Activated CD4-positive, alpha-beta T cell treated with anti-CD3 and anti-CD28 coated beads, Interleukin-2, amount 50 U/mL, for 16 hours (primary cell): Measurements from ENCODE around the gene CCDC88A.
"Not testable (repeated sequence)": the region's sequence is repeated elsewhere in the genome, so short reads cannot be mapped to it uniquely, and the experiment has no call there.

ENCODE experiments used
- DNase-seq: peaks from one replicate; pipeline ENCODE4 v3.0.0-alpha.2; 2020

The CCDC88A gene

DNA sequence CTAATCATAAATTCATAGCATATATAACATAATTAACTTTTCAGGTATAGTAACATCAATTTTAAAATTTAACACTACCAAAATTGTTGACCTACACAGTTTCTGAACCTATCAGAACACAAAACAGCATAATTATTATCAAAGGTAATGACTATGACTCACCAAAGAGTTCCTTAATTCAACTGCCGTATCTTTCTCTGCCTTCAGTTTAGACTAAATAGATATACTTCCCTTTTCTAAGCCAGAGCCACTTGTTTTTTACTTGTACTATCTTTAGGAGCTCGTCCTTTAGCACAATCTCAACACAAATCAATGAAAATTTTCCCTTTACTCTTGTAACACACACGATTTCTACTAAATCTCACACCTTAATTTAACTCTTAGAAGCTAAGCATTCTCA lies 54.4 kb downstream of the CCDC88A start:
- no peak for DNase-seq

DNA sequence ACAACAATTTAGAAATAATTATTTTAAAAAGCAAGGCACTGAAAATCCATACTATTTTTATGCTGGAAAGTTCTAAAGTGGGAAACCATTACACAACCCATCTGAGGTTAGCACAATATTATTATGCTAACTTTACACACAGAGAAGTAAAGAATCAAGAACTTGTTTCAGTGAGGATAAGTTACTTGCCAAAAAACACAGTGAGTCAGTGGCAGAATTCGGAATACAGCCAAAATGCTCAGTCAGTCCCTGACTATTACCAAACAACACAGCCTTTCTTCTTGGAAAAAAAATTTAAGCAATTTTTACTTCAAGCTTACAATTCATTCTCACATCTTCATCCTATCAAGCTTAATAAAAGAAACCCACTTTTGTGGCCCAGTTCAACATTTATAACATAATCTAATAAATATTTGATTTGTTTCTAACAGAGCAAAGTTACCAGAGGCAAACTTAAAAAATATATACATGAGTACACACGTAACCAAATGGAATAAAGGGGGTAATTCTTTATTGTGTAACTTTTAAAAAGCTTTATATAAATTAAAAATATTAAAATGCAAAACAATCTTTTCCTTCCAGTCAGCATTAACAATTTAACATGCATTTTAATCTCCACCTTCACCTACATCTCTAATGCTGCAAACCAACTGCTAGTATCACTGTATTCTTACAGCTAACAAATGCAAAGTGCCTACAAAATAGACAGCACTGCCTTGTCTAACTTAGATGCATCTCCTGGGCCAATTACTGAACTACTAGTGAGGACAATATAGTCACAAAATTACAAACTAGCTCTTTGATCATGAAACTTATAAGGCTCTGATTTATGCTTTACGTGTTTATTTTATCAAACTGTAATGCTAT lies 55.2 kb downstream of the CCDC88A start:
- no peak for DNase-seq

DNA sequence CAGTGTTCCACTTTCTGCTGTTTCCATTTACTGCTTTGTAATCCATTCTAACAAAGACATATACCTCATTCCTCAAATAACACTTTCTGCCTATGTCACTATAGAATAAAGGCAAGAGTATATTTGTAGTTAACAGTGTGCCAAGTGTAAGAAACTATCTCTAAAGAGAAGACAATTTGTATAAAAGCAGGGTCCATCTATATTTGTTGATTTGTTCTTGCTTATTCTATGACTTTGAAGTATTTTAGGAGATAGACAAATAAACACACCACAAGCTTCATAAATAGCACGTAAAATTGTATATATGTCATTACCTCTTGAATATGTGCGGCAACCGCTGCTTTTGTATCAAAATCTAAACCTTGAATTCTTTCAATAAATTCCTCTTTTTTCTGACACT lies 56.0 kb downstream of the CCDC88A start:
- no peak for DNase-seq

DNA sequence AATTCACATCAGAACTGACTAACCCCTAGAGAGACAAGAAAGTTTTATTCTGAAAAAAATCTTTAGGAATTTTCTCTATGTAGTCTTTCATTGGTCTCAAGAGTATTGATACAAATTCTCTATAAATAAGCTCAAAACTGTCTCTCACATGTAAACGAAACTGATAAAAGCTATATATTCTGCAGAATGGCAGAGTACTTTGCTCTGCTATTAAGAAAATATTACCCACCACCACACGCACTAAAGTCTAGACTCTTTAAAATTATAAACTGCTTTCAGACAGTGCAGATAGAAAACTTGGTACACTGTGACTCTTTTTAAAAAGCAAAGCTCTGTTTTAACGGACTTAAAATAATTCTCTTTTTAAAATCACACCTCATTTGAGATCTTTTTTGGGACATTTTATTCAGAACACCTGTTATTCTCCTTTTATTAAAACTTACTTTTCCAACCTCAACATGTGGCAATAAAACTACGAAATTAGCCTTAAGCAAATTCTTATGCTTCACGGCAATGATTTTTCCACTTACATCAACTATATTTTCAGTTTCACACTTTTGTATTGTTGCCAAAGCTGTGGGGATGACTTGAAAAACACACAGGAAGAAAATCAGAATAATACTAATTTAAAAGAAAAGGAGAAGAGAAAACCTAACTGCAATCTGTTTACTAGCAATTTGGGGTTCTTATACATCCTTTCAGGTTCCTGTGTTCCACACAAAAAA lies 58.0 kb downstream of the CCDC88A start:
- no peak for DNase-seq

DNA sequence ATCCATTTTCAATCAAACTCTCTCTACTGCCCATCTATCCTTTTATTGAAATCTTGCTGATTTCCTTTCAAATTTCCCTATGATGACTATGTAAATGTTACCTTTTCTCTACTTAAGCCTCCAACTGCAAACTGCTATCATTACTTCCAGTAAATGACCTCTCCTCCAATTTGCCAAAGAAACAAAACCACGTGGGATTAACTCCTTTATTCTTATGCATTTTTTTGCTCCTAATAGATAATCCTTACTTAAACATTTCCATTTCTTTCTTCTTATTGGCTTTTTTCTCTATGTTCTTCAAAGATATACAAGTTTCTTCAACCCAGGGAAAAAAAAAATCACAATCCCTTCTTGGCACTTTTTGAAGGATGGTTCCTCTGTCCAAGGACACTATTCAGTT lies 61.2 kb downstream of the CCDC88A start:
- no peak for DNase-seq

DNA sequence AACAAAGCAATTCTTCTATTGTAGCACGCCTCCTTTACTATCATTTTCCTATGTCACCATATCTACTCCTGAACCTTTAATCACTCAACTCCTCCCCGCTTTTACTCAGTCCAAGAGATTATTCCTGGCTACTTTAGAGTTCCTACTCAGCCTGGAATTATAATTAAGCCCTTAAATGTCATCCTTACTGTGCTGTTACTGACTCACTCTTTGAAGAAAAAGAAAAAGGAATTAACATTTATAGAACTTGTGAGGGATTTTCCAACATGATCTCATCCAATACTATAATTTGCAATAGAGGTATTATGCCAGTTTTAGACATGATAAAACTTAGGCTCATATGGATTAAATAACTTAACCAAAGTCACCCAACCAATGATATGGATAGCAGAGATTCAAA lies 61.7 kb downstream of the CCDC88A start:
- DNase-seq: no peak

DNA sequence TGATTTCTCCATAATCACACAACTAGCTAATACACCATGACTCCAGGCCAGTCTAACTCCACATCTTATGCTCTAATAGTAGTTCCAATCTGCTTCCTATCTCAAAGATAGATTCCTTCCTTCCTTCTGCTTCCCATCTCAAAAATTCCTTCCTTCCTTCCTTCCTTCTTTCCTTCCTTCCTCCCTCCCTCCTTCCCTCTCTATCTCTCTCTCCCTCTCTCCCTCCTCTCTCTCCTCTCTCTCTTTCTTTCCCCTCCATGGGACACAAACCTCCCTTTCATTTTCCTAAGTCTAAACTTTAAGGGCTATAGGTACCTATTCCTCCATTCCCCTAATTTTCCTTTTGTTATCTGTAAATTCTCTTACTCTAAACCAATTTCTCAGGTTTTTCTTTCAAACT lies 62.5 kb downstream of the CCDC88A start:
- no peak for DNase-seq

DNA sequence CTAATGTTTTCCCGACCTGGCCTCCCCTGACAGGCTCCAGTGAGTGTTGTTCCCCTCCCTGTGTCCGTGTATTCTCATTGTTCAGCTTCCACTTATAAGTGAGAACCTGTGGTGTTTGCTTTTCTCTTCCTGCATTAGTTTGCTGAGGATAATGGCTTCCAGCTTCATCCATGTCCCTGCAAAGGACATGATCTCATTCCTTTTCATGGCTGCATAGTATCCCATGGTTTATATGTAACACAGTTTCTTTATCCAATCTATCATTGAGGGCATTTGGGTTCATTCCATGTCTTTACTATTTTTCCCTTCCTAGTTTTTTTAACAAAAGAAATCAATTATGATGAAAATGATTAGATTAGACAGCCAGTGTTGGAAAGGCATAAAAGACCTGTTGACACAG lies 63.5 kb downstream of the CCDC88A start:
- not testable (repeated sequence) for DNase-seq

DNA sequence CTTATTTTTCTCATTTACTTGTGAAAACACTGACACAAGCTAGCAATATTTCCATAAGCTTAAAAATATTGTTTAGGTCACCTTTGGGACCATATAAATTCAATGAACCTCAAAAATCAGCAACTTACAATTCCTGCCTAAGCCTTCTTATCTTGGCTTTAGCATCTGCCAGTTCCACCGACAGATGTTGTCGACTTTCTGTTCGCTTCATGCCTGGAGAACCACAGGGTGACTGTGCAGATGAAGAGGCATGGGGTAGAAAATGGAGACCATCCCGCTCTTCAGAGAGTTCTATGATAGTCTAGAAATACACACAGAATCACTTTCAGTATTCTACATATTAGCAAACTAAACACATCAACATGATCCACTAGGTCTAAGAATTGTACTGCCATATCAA lies 64.2 kb downstream of the CCDC88A start:
- no peak for DNase-seq

DNA sequence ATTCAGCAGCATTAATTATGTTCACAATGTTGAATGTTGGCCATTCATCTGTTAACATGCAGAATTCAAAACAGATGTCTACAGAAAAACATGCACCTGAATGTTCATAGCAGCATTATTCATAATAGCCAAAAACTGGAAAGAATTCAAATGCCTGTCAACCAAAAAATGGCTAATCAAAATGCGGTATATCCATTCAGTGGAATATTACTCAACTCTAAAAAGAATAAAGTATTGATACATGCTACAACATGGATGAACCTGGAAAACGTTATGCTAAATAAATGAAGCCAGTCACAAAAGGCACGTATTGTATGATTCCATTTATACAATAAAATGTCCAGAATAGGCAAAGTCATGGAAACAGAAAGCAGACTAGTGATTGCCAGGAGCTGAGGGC lies 68.0 kb downstream of the CCDC88A start:
- no peak for DNase-seq

DNA sequence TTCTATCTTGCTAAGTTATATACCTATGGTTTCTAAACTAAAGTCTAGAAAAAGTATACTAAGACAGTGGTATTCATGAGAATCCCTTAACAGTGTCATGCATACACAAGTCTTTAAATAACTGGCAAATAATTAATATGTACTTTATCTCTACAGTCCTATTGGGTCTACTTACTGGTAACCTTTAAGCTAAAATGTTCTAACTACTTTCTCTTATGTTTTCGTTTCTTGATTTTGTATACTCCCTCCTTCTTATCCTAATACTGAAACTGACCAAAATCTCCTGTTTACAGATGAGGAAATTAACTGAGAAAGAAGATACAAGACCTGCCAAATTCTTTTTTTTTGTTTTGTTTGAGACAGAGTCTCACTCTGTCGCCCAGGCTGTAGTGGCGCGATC lies 74.6 kb downstream of the CCDC88A start:
- no peak for DNase-seq

DNA sequence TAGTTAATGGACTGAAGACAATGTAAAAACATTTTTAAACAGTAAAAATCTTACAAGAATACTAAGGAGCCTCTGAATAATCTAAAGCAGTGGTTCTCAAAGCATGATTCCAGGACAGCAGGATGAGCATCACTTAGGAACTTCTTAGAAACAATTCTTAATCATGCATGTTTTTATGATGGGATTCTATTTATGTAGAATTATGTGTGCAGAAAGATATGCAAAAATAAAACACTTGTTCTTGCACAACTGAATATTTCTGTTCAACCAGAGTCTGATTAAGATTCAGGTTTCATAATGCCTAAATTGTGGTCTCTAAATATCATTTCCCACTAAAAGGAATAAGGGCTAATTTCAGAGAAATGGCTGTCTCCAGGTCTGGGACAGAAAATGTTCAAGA lies 81.4 kb downstream of the CCDC88A start:
- no peak for DNase-seq

DNA sequence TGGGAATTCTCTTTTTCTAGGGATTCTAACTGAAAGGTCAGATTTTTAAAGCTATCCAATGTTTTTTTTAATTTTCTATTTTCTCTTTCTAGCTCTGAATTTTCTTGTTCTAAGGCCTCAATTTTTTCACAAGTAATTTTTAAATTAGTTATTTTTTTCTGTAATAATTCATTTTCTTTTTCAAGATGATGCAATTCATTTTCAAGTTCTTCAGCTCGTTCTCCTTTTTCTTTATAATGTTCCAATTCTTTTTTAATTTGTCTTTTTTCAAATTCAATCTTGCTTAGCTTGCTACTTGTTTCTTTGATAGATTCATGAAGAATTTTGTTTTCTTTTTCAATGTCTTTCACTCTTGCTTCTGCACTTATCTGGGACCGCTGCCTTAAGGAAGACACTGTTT lies 84.9 kb downstream of the CCDC88A start:
- no peak for DNase-seq

DNA sequence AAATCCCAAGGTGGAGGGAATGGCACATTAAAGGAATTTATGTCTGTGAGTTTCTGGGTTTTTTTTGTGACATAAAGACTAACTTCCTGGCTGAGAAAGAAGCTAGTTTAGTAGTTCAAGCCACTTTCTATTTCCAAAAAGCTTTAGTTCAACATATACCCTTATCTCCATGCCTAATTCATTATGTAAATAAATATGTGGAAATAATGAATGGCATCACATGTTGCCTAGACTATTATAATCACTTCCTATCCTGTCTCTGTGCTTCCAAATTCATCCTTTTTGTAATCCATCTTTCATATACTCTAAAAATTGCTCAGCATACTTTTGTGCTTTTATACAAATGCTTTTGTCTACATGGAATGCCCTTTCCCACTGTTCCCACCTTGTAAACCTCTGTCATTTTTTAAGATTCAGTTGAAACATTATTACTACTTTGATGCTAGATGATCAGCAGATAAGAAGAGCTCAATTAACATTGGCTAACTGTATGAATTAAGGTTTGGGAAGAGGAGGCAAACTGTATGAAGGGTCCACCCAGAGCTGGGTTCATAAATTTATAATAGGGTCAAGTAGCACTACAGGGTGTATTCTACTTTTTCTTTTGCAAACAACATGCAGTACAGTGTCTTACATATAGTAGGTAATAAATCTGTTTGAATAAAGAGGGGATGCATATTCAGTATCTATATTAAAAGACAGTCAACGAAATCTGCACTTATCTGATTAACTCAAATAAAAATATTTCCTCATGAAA lies 88.9 kb downstream of the CCDC88A start:
- DNase-seq: no peak

DNA sequence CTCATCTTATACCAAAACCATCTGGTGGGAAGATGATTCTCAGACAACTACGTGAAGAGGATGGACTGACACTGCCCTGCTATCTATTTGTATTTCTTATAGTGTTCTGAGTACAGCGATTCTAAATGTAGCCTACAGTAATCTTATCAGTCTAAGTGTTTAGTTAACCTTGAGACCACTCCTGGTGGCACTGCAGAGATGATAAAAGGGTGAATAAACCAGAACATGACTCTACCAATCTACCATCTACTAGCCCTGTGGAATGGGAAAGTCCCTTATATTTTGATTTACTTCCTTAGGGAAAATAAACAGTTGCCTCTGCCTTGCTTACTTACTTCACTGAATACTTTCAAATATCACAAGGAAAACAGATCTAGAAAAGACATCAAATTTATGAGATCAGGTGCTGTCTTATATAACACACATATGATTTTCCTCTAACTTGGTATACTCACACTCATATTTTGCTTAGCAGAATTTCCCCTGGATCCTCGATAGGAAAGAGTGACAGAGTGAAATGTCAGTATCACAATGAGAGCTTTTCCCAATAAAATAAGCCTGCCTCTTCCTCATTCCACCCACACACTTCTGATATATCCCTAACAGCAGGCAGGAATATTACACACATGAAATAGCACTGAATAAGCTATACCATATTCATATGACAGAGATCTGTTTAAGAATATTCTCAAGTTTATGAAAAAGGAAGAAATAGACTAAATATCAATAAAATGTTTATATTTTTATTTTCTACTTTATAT lies 92.0 kb downstream of the CCDC88A start:
- DNase-seq: no peak

DNA sequence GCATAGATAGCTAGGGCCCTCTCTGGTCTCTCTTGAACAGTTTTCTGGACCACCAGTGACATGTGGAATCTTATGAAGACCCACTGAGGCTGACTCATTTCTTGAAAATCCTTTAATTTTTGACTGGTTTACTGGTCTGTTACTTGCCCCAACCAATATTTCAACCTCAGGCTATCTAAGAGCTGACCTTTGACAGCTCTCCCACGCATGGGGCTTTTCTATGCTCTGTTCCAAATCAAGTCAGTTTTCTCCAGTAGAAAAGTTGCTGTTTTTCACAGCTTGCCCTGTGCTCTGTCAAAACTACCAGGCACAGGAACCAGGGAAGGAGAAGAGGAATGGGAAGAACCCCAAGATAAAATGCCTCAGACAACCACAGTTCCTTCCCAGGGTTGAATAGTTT lies 104.7 kb downstream of the CCDC88A start:
- DNase-seq: no peak

DNA sequence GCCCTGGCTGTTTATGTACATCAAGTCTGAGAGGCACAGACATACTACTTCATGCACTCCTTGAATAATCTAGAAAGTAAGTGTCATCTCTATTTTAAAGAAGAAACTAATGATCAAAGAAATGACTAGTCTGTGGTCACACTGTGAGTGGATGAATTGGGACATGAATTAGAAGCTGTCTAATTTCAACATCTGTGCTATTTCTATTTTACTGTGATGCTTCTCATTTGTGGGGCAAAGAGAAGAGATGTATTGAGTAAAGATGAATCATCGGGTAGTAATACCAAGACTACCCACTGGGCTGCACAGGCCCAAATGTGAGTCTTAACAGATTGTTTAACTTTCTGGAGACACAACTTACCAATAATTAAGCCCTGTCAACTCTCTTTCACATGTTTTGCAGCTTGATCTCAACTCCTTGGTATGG lies 108.2 kb downstream of the CCDC88A start:
- DNase-seq: peak; percentile 92

DNA sequence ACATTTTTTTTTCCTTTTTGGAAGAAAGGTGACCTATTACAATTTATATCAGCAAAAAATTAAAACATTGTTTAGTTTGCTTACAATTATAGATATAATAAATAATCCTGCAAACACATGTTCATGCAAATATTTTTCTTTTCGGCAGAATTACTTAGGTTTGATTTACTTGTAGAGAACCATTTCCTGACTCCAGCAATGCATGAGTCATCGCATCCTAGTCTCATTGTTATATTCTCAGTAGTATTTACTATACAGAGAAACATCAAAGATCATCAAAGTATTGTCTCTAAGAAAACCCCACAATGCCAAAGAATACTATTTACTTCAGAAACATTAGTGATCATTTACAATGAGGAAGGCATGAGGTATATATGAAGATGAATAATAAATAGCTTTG lies 110.2 kb downstream of the CCDC88A start:
- no peak for DNase-seq

DNA sequence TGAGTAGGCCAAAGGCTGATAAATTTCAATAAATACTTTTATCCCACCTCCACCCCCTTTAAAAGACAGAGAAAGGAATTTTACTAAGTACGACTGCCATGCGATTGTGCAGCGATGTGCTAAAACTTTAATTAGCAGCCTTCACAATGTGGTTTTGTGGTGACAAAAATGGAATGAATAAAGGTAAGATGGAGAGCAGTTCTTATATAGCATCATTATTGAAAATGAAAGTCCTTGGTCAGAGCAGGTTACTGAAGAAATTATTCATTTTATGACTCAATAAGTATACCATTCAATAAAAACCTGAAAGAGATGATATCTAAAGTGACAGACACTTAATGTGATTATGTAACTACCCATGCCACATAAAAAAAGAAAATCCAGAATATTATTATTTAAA lies 117.4 kb downstream of the CCDC88A start:
- DNase-seq: peak; percentile 80

DNA sequence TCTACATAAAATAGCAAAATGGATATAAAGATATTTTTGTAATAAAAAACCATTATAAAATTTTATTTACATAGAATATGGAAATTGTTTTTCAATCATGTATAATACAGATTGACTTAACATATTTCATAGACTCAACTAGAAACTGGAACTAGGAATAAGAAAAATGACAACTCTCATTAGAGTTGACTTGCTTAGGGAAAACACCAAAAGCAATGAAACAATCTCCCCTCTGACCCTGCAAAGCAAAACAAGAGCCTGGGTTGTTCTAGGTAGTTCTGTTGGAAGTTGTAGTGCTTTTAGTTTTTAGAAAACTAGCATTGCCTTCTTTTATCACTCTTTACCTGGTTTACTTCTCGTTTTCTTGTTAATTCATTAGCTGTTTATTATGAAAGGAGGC lies 118.4 kb downstream of the CCDC88A start:
- DNase-seq: no peak

DNA sequence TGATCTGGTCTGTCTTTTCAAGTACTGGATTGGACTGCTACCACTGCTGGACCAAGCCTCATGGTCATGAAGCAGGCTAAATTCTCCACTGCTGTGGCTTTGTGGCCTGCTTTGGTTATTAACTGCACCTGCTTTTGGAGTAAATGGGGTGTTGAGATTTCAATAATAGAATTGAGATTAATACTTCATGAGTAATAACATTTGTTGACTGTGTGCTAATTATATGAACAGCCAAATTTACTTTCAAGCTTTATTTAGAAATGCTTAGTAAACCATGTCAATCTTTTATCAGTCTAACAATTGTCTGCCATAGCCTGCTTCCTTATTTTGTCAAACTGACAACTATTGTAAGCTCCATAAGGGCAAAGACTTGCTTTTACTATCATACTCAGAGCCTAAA lies 123.3 kb downstream of the CCDC88A start:
- no peak for DNase-seq

DNA sequence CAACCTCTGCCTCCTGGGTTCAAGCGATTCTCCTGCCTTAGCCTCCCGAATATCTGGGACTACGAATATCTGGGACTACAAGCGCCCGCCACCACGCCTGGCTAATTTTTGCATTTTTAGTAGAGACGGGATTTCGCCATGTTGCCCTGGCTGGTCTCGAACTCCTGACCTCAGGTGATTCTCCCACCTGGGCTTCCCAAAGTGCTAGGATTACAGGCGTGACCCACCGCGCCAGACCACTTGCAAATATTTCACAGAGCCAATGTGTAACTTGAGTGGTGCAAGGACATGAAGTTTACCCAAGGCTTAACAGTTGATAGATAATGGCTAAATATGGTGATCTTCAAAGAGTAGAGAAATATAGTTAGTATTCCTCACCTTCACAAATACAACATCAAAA lies 136.6 kb downstream of the CCDC88A start:
- no peak for DNase-seq
